GM10266 (cell line): ENCODE results near the gene ABCC1.

ENCODE experiments used
- DNase-seq: peaks from one replicate; pipeline ENCODE4 v3.0.0; 2012; ENCODE audit errors: extremely low spot score
- CTCF ChIP-seq: IDR thresholded peaks from 2 replicates; pipeline ENCODE4 v1.5.1; 2012; ENCODE audit warnings: mild to moderate bottlenecking, low read depth; ENCODE audit not compliant: control insufficient read depth, insufficient read depth; ENCODE audit errors: missing control alignments

The ABCC1 gene

GRCh38 chr16:16015849-16016248, 66.4 kb downstream of the ABCC1 start:
- no peak for TF ChIP-seq CTCF
- DNase-seq, result no peak

- no peak for DNase-seq
- no peak for TF ChIP-seq CTCF
Observed at GRCh38 chr16:16016388-16016964, 67.1 kb downstream of the ABCC1 start.

GRCh38 chr16:16017812-16018211, 68.4 kb downstream of the ABCC1 start:
- no peak for DNase-seq
- TF ChIP-seq CTCF, result no peak

GRCh38 chr16:16018705-16019104, 69.3 kb downstream of the ABCC1 start:
- DNase-seq, result no peak
- no peak for TF ChIP-seq CTCF

GRCh38 chr16:16019488-16019887, 70.1 kb downstream of the ABCC1 start:
- no peak for TF ChIP-seq CTCF
- DNase-seq, result no peak

GRCh38 chr16:16020291-16020690, 70.9 kb downstream of the ABCC1 start:
- no peak for TF ChIP-seq CTCF
- DNase-seq, result no peak

GRCh38 chr16:16021020-16021419, 71.6 kb downstream of the ABCC1 start:
- no peak for TF ChIP-seq CTCF
- DNase-seq, result no peak

GRCh38 chr16:16021646-16021987, 72.2 kb downstream of the ABCC1 start:
- no peak for DNase-seq
- no peak for TF ChIP-seq CTCF
